ENCODE data around the gene MINDY4. TPM values are rescaled to one million over a fixed set of nuclear protein-coding genes. Genes with fewer than 3 reads are reported as not detected.

MINDY4 gene
- total and polyA plus RNA-seq, 2 of the 8 experiments (the other 6 are each of a cell fraction or from before 2014, with no cell fraction given): 1.3 to 3.6 TPM

GRCh38 chr7:30873207-30873606 lies 102.0 kb downstream of the MINDY4 start:
- H3K36me3 ChIP-seq (ENCODE audit: control insufficient read depth in 2 of 4, insufficient read depth in 4 of 4, low read length in 3 of 4): no peaks in the 10 kb centered on the region
- H3K27me3 ChIP-seq (replicated peaks in 1 of 4; ENCODE audit: control insufficient read depth in 3 of 4, extremely low read depth in 1 of 4, insufficient read depth in 3 of 4, low read length in 3 of 4): no peaks in the 10 kb centered on the region
- H3K79me2 ChIP-seq (ENCODE audit: control insufficient read depth in 1 of 2, insufficient read depth in 2 of 2, low read length in 2 of 2): no peaks in the 10 kb centered on the region
- no peak overlapping the region for H3K56ac ChIP-seq (replicated peaks; ENCODE audit: insufficient read length, low read depth, low read length)
- H3K23ac ChIP-seq (ENCODE audit: insufficient read length): no peak overlapping the region
- no peak overlapping the region for H2AK5ac ChIP-seq (ENCODE audit: low read depth, low read length)
- no peak overlapping the region for H2BK5ac ChIP-seq (ENCODE audit: low read depth, low read length)
- H4K91ac ChIP-seq (replicated peaks; ENCODE audit: insufficient read length, low read length): no peak overlapping the region
- H2BK120ac ChIP-seq (replicated peaks; ENCODE audit: low read depth, low read length): no peak overlapping the region
- ChIA-PET POLR2A (ENCODE audit: partially characterized antibody) (no interaction called here), CTCF (ENCODE audit: partially characterized antibody) (interaction anchor here (1.1 to 2.1 kb wide), 5 partner anchors 11 to 96 kb away, joined by 3 to 6 read pairs (median 3); no protein-coding TSS in a partner anchor)
- no peaks in the 10 kb centered on the region for H3K9me3 ChIP-seq (ENCODE audit: insufficient read depth in 2 of 2, low read depth in 1 of 2, low read length in 1 of 2)
- H3K4me3 ChIP-seq (ENCODE audit: extremely low read depth in 1 of 4, insufficient read depth in 2 of 4, low read depth in 3 of 4, low read length in 4 of 4): no peak overlapping the region
- H4K20me1 ChIP-seq (replicated peaks in 1 of 2; ENCODE audit: control insufficient read depth in 1 of 2, insufficient read depth in 2 of 2, low read length in 2 of 2): no peaks in the 10 kb centered on the region
- no peak overlapping the region for H4K5ac ChIP-seq (ENCODE audit: insufficient read length, low read depth, low read length)
- no peak overlapping the region for H4K8ac ChIP-seq (ENCODE audit: extremely low read depth, insufficient read depth, low read length)
- 85% methylated on average over 2 of the region's 2 CpGs; no CpG with 5 or more reads in 1 of the 2 experiments for WGBS, 2 experiments (ENCODE audit: extremely low coverage in 1 of 2, insufficient coverage in 1 of 2, insufficient read length in 1 of 2, insufficient replicate concordance in 2 of 2, low coverage in 1 of 2, low lambda C conversion rate in 2 of 2, missing lambda C conversion rate in 1 of 2)
- H3K14ac ChIP-seq (ENCODE audit: insufficient read length): no peak overlapping the region
- H3K27ac ChIP-seq (ENCODE audit: low read depth, low read length): no peak overlapping the region
- H2AFZ ChIP-seq (ENCODE audit: low read length): no peak overlapping the region
- no peak for FAIRE-seq
- no peak overlapping the region for H3K4me2 ChIP-seq (ENCODE audit: insufficient read depth in 1 of 2, low read depth in 2 of 2, low read length in 2 of 2)
- no peak for DNase-seq (ENCODE audit: low read depth in 1 of 2, low spot score in 2 of 2)
- no peak overlapping the region for H3K4ac ChIP-seq (replicated peaks; ENCODE audit: insufficient read length, low read depth, low read length)
- H2BK20ac ChIP-seq (ENCODE audit: low read length): no peak overlapping the region
- no peak overlapping the region for H3K9ac ChIP-seq (replicated peaks in 1 of 4; ENCODE audit: extremely low read depth in 1 of 4, low read depth in 3 of 4, low read length in 3 of 4)
- H2BK12ac ChIP-seq (ENCODE audit: low read depth, low read length): no peak overlapping the region
- H2BK15ac ChIP-seq (ENCODE audit: low read length): no peak overlapping the region
- no peaks in the 10 kb centered on the region for H3K23me2 ChIP-seq (ENCODE audit: low read depth, low read length)
- H3K18ac ChIP-seq (ENCODE audit: extremely low read depth, low read length): no peak overlapping the region
- no peak for TF ChIP-seq BACH1 (IDR thresholded peaks at IDR 0.05; ENCODE audit: low read length)
- H3K4me1 ChIP-seq (replicated peaks in 1 of 4; ENCODE audit: control insufficient read depth in 3 of 4, insufficient read depth in 4 of 4, low read length in 3 of 4): peaks cover 0 to 8% (median 3%) of the 10 kb centered on the region in 4 experiments; a peak in 4 of 7 replicates
- H3K79me1 ChIP-seq (ENCODE audit: low read depth, low read length): no peaks in the 10 kb centered on the region

Data from H1 (cell line).